Measurements from ENCODE around the gene STX18. TPM values are rescaled to one million over a fixed set of nuclear protein-coding genes. Genes with fewer than 3 reads are reported as not detected.

The STX18 gene
- total and polyA plus RNA-seq, 2 of the 13 experiments (the other 11 are each of a cell fraction or from before 2014, with no cell fraction given), result 23.9 to 37.1 TPM

GRCh38 chr4:4507923-4508322, 33.9 kb downstream of the STX18 start (continued):
- no peak for TF ChIP-seq KAT8 (CRISPR knock-in tag; IDR thresholded peaks at IDR 0.05)
- TF ChIP-seq SNAPC2 (CRISPR knock-in tag; IDR thresholded peaks at IDR 0.05), result no peak
- no peak for TF ChIP-seq SP2 (CRISPR knock-in tag; IDR thresholded peaks at IDR 0.05)
- peak; percentile 23 for TF ChIP-seq CTCF (CRISPR knock-in tag; IDR thresholded peaks at IDR 0.05)
- TF ChIP-seq CHD2 (IDR thresholded peaks at IDR 0.05; ENCODE audit: low read depth, low read length), result no peak
- TF ChIP-seq STAG1 (CRISPR knock-in tag; IDR thresholded peaks at IDR 0.05), result peak; percentile 10; the same call in 1 of the 2 replicates
- no peak for TF ChIP-seq ASH2L (IDR thresholded peaks at IDR 0.05; ENCODE audit: insufficient read length, low read depth, low read length)

- DNase-seq (ENCODE audit: low spot score), result no peak
- no peaks in the 10 kb centered on the region for H3K27me3 ChIP-seq (ENCODE audit: control insufficient read depth in 1 of 2, insufficient read depth in 2 of 2, low read length in 2 of 2)
- WGBS (ENCODE audit: low lambda C conversion rate), result 96% methylated on average over 14 of the region's 14 CpGs
- in situ Hi-C loops (cut with HindIII; ENCODE audit: extremely low pct_ligation_motif_present, low pct_unique_long_range_greater_than_20kb) (no loop called here), intact Hi-C loops (cut with micrococcal nuclease; ENCODE audit: unreplicated experiment) (no loop called here)
- no peaks in the 10 kb centered on the region for H4K20me1 ChIP-seq (ENCODE audit: insufficient read depth, low read length)
- ATAC-seq, result no peak
- no peak overlapping the region for H2AFZ ChIP-seq (ENCODE audit: low read length)
- H3K4me1 ChIP-seq (ENCODE audit: insufficient read depth, low read length), result peaks cover 41% of the 10 kb centered on the region
- no peak overlapping the region for H3K27ac ChIP-seq (ENCODE audit: extremely low read length, insufficient read depth, low read length)
- no peaks in the 10 kb centered on the region for H3K36me3 ChIP-seq (replicated peaks in 1 of 2; ENCODE audit: control insufficient read depth in 1 of 2, insufficient read depth in 2 of 2, low read length in 2 of 2)
- ChIA-PET POLR2A (no interaction called here), CTCF (ENCODE audit: low intra/inter-chr PET ratio, low total read pairs) (interaction anchor here (0.7 kb wide), 1 partner anchor 19 kb away, joined by 3 read pairs; no protein-coding TSS in a partner anchor)
- no peak for FAIRE-seq
- H3K4me2 ChIP-seq (ENCODE audit: low read depth, low read length), result no peak overlapping the region
- no peak overlapping the region for H3K4me3 ChIP-seq (replicated peaks in 1 of 3; ENCODE audit: insufficient read depth in 1 of 3, low read depth in 2 of 3, low read length in 3 of 3)
- no TSS peak for BruUV-seq (replicated peaks)
- H3K79me2 ChIP-seq (ENCODE audit: insufficient read depth, low read length), result peaks cover 25% of the 10 kb centered on the region
- H3K9me3 ChIP-seq (ENCODE audit: low read length), result no peaks in the 10 kb centered on the region
- no peak overlapping the region for H3K9ac ChIP-seq (ENCODE audit: insufficient read depth, low read depth, low read length)
- TF ChIP-seq CCDC6 (CRISPR knock-in tag; IDR thresholded peaks at IDR 0.05) (no peak), POGK (CRISPR knock-in tag; conservative IDR thresholded peaks at IDR 0.05) (no peak), HMGXB3 (CRISPR knock-in tag; IDR thresholded peaks at IDR 0.05; ENCODE audit: borderline replicate concordance) (no peak), ZNF362 (CRISPR knock-in tag; IDR thresholded peaks at IDR 0.05; ENCODE audit: borderline replicate concordance) (no peak)
Observed at GRCh38 chr4:4507403-4507802, 34.4 kb downstream of the STX18 start.

All from HepG2 (cell line).